T-helper 2 cell treated with Interferon-gamma antibody and Interleukin-4, amounts not matched to agents 100 ng/mL and 5 ng/mL, for 36 hours (primary cell): ENCODE measurements around the gene GABRD. TPM values are rescaled to one million over a fixed set of nuclear protein-coding genes. Genes with fewer than 3 reads are reported as not detected.

Source experiments
- intact Hi-C: fragments of 100-400 bp; cut with micrococcal nuclease; formaldehyde crosslinking; loops from one replicate; pipeline ENCODE4 v1.15.1; 2023
- total RNA-seq: library from RNA; stranded (reverse); gene quantifications from 2 replicates; pipeline ENCODE4 v1.2.3, GENCODE V29; 2022

GABRD gene
- total RNA-seq, 1 donor from 2014 or later = not detected

GRCh38 chr1:2053217-2053616 is 34.1 kb downstream of the GABRD start:
- intact Hi-C loops = no loop called here

- intact Hi-C loops = no loop called here
Measured at GRCh38 chr1:2053784-2054376, 34.7 kb downstream of the GABRD start.

GRCh38 chr1:2054560-2054959 is 35.4 kb downstream of the GABRD start:
- intact Hi-C loops = no loop called here

- intact Hi-C loops = no loop called here
Measured at GRCh38 chr1:2055911-2056575, 36.9 kb downstream of the GABRD start.

- intact Hi-C loops = no loop called here
Measured at GRCh38 chr1:2056955-2057590, 37.9 kb downstream of the GABRD start.

GRCh38 chr1:2059290-2059953 is 40.3 kb downstream of the GABRD start:
- intact Hi-C loops = no loop called here

- intact Hi-C loops = no loop called here
Measured at GRCh38 chr1:2060072-2060471, 40.9 kb downstream of the GABRD start.

- intact Hi-C loops = no loop called here
Measured at GRCh38 chr1:2060535-2060934, 41.4 kb downstream of the GABRD start.

- intact Hi-C loops = no loop called here
Measured at GRCh38 chr1:2061065-2061778, 42.1 kb downstream of the GABRD start.

GRCh38 chr1:2065699-2066098 is 46.6 kb downstream of the GABRD start:
- intact Hi-C loops = no loop called here

GRCh38 chr1:2067393-2067792 is 48.2 kb downstream of the GABRD start:
- intact Hi-C loops = no loop called here

GRCh38 chr1:2067981-2068380 is 48.8 kb downstream of the GABRD start:
- intact Hi-C loops = no loop called here

- intact Hi-C loops = no loop called here
Measured at GRCh38 chr1:2068951-2069350, 49.8 kb downstream of the GABRD start.

- intact Hi-C loops = no loop called here
Measured at GRCh38 chr1:2070016-2070415, 50.9 kb downstream of the GABRD start.

- intact Hi-C loops = no loop called here
Measured at GRCh38 chr1:2070800-2071530, 51.8 kb downstream of the GABRD start.

- intact Hi-C loops = no loop called here
Measured at GRCh38 chr1:2072109-2072806, 53.1 kb downstream of the GABRD start.

- intact Hi-C loops = no loop called here
Measured at GRCh38 chr1:2072891-2073290, 53.7 kb downstream of the GABRD start.

- intact Hi-C loops = no loop called here
Measured at GRCh38 chr1:2073382-2074230, 54.5 kb downstream of the GABRD start.

- intact Hi-C loops = no loop called here
Measured at GRCh38 chr1:2074396-2074795, 55.3 kb downstream of the GABRD start.
